Upper lobe of right lung (tissue), 1 donor: Measurements from ENCODE around the gene SHC2. TPM values are rescaled to one million over a fixed set of nuclear protein-coding genes. Genes with fewer than 3 reads are reported as not detected.

Source experiments
- total RNA-seq: library from RNA; stranded (reverse); fragmentation: NEBNext Ultra II Directional; extraction: Animal tissue kit (Norgen Biotek cat#: 25700); gene quantifications from one replicate; pipeline ENCODE4 v1.2.1, GENCODE V29; 2021
- donor health status: DM: no; HTN: yes; CAD: no; lungs with severe emphysema.

The SHC2 gene
- total RNA-seq, 1 donor from 2014 or later = 37.8 TPM

Other genes with a start within 250 kb of the SHC2 start
- 5.7 TPM for gene PLPP2, start 169.6 kb downstream of the SHC2 start, total RNA-seq
- gene MIER2, start 116.2 kb downstream of the SHC2 start, total RNA-seq = 43.1 TPM
- gene C2CD4C, start 51.9 kb downstream of the SHC2 start, total RNA-seq = 2.6 TPM
- 1.2 TPM for gene MADCAM1, start 35.5 kb upstream of the SHC2 start, total RNA-seq
- gene TPGS1, start 46.5 kb upstream of the SHC2 start, total RNA-seq = 19.9 TPM
- 40.9 TPM for gene CDC34, start 70.7 kb upstream of the SHC2 start, total RNA-seq
- gene GZMM, start 83.0 kb upstream of the SHC2 start, total RNA-seq = 2.9 TPM
- 359 TPM for gene BSG, start 111.6 kb upstream of the SHC2 start, total RNA-seq
- 0.52 TPM for gene HCN2, start 128.8 kb upstream of the SHC2 start, total RNA-seq
- gene POLRMT, start 172.5 kb upstream of the SHC2 start, total RNA-seq = 36.0 TPM
- 0.52 TPM for gene FGF22, start 178.8 kb upstream of the SHC2 start, total RNA-seq
- 32.9 TPM for gene RNF126, start 202.2 kb upstream of the SHC2 start, total RNA-seq
- gene FSTL3, start 215.4 kb upstream of the SHC2 start, total RNA-seq = 114 TPM
- not detected for gene PRSS57, start 234.4 kb upstream of the SHC2 start, total RNA-seq
- gene PALM, start 247.9 kb upstream of the SHC2 start, total RNA-seq = 56.9 TPM